HepG2 (cell line): ENCODE data around the gene DLG3.

Source experiments
- CTCF ChIP-seq: sonication (generic); formaldehyde crosslinking; IDR thresholded peaks from 2 replicates; pipeline ENCODE4 v1.5.0; 2020; ENCODE audit warnings: mild to moderate bottlenecking, missing genetic modification reagents, moderate library complexity
- DMAP1 ChIP-seq: IDR thresholded peaks from 2 replicates; pipeline ENCODE4 v1.6.1; 2016
- TEAD3 ChIP-seq: optimal IDR thresholded peaks from 2 replicates; pipeline ENCODE3; 2016; ENCODE audit warnings: borderline replicate concordance
- ZNF17 ChIP-seq: sonication (generic); formaldehyde crosslinking; IDR thresholded peaks from 2 replicates; pipeline ENCODE4 v1.5.0; 2020; ENCODE audit warnings: mild to moderate bottlenecking, missing genetic modification reagents
- ZNF75D ChIP-seq: sonication (generic); formaldehyde crosslinking; IDR thresholded peaks from 2 replicates; pipeline ENCODE4 v1.8.1; 2023; ENCODE audit warnings: missing genetic modification reagents, mild to moderate bottlenecking, borderline replicate concordance
- TF ChIP-seq, protein P1 (sequence below): sonication (generic); formaldehyde crosslinking; IDR thresholded peaks from 2 replicates; pipeline ENCODE4 v1.9.0; 2021; ENCODE audit warnings: missing genetic modification reagents, borderline replicate concordance

GRCh38 chrX:70488856-70489255 lies 44.2 kb downstream of the DLG3 start:
- TF ChIP-seq TEAD3 (CRISPR knock-in tag) (no peak), CTCF (CRISPR knock-in tag) (no peak), ZNF17 (CRISPR knock-in tag) (no peak), ZNF75D (CRISPR knock-in tag) (no peak), DMAP1 (no peak)
- TF ChIP-seq, protein P1, sequence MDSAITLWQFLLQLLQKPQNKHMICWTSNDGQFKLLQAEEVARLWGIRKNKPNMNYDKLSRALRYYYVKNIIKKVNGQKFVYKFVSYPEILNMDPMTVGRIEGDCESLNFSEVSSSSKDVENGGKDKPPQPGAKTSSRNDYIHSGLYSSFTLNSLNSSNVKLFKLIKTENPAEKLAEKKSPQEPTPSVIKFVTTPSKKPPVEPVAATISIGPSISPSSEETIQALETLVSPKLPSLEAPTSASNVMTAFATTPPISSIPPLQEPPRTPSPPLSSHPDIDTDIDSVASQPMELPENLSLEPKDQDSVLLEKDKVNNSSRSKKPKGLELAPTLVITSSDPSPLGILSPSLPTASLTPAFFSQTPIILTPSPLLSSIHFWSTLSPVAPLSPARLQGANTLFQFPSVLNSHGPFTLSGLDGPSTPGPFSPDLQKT, result no peak
